Panc1 (cell line): ENCODE data around the gene COL4A1. TPM values are rescaled to one million over a fixed set of nuclear protein-coding genes. Genes with fewer than 3 reads are reported as not detected.

Source experiments
- ATAC-seq: fragments of 200-7000 bp; cut with Tn5 transposase; 2 replicates; pipeline ENCODE4 v1.9.1; 2020; ENCODE audit warnings: mild to moderate bottlenecking, moderate library complexity
- BruUV-seq: library from RNA; stranded (reverse); fragments of 400-500 nt; replicated peaks from 2 replicates; lab custom pipeline; 2021; lab: Mats Ljungman, UMichigan
- CTCF ChIA-PET: fragments of 300-600 bp; sonication (Branson Sonifier 250); formaldehyde crosslinking; loops from one replicate; lab custom pipeline; 2022; ENCODE audit warnings: antibody characterized with exemption; lab: Charles Lee
- POLR2A ChIA-PET: fragments of 300-600 bp; sonication (Branson Sonifier 250); formaldehyde crosslinking; loops from one replicate; lab custom pipeline; 2022; ENCODE audit warnings: antibody characterized with exemption; lab: Charles Lee
- DNase-seq: peaks from one replicate; pipeline ENCODE4 v3.0.0-alpha.2; 2010; ENCODE audit warnings: low read depth, low spot score
- H3K27ac ChIP-seq: 2 replicates; pipeline ENCODE4 v1.5.1; 2011; ENCODE audit warnings: mild to moderate bottlenecking, low read length, inconsistent platforms
- H3K27me3 ChIP-seq: fragments of 200-500 bp; sonication (Bioruptor generic); 2 replicates; pipeline ENCODE4 v1.6.0; 2014; ENCODE audit warnings: low read length, inconsistent platforms; ENCODE audit not compliant: control insufficient read depth, insufficient read depth
- H3K36me3 ChIP-seq: fragments of 200-500 bp; sonication (Bioruptor generic); 2 replicates; pipeline ENCODE4 v1.5.1; 2014; ENCODE audit warnings: inconsistent platforms, mild to moderate bottlenecking, low read length, moderate library complexity; ENCODE audit not compliant: control insufficient read depth, insufficient read depth
- H3K4me1 ChIP-seq: 2 replicates; pipeline ENCODE4 v1.5.1; 2011; ENCODE audit warnings: inconsistent platforms, mild to moderate bottlenecking, low read length, moderate library complexity; ENCODE audit not compliant: control insufficient read depth, insufficient read depth
- H3K4me3 ChIP-seq, 2 experiments: 2 replicates each; pipeline ENCODE4 v1.5.1; 2011 to 2012; ENCODE audit warnings: low read depth in 2 of 2, low read length in 2 of 2, mild to moderate bottlenecking in 2 of 2, inconsistent platforms in 1 of 2, moderate library complexity in 1 of 2
- H3K9me3 ChIP-seq: fragments of 200-500 bp; sonication (Bioruptor generic); 2 replicates; pipeline ENCODE4 v1.5.1; 2014; ENCODE audit warnings: low read depth, mild to moderate bottlenecking, inconsistent platforms, low read length, moderate library complexity; ENCODE audit not compliant: control insufficient read depth, insufficient read depth
- CTCF ChIP-seq: fragments of 450-650 bp; IDR thresholded peaks from 2 replicates; pipeline ENCODE4 v1.5.1; 2017; ENCODE audit warnings: mild to moderate bottlenecking
- POLR2AphosphoS5 ChIP-seq: IDR thresholded peaks from 2 replicates; pipeline ENCODE4 v1.6.1; 2012; ENCODE audit warnings: mild to moderate bottlenecking, low read depth, low read length, moderate library complexity
- REST ChIP-seq, 2 experiments: IDR thresholded peaks; 2 replicates each; pipeline ENCODE4 v1.6.1; 2011 to 2012; ENCODE audit warnings: low read depth in 2 of 2, control low read depth in 1 of 2, low read length in 1 of 2, mild to moderate bottlenecking in 1 of 2, moderate library complexity in 1 of 2; ENCODE audit not compliant: insufficient read depth in 1 of 2
- SIN3A ChIP-seq: IDR thresholded peaks from 2 replicates; pipeline ENCODE4 v1.6.1; 2012; ENCODE audit warnings: low read depth, mild to moderate bottlenecking, low read length, moderate library complexity, borderline replicate concordance; ENCODE audit not compliant: insufficient read depth
- TCF7L2 ChIP-seq: IDR thresholded peaks from 2 replicates; pipeline ENCODE4 v1.6.1; 2011; ENCODE audit warnings: mild to moderate bottlenecking, low read depth, low read length, inconsistent platforms
- in situ Hi-C: cut with HindIII; loops from 2 replicates; pipeline ENCODE4 v1.10.0; 2016; ENCODE audit warnings: low sequenced_read_pairs, low pct_unique_long_range_greater_than_20kb
- intact Hi-C: fragments of 100-400 bp; cut with micrococcal nuclease; formaldehyde crosslinking; loops from one replicate; pipeline ENCODE4 v1.10.0; 2022; ENCODE audit not compliant: unreplicated experiment
- total RNA-seq: library from RNA; stranded (reverse); gene quantifications from one replicate; pipeline ENCODE4 v1.2.1, GENCODE V29; 2021; ENCODE audit not compliant: unreplicated experiment

The COL4A1 gene
- total RNA-seq, 1 experiment from 2014 or later, result 1.1 TPM

GRCh38 chr13:110329258-110329657 is 22.3 kb upstream of the COL4A1 start:
- no peak for DNase-seq
- Histone ChIP-seq H3K9me3 (no peaks in the 10 kb centered on the region), H3K27ac (no peak overlapping the region), H3K36me3 (no peaks in the 10 kb centered on the region), H3K27me3 (no peaks in the 10 kb centered on the region), H3K4me3 (no peak overlapping the region), H3K4me1 (no peaks in the 10 kb centered on the region)
- in situ Hi-C loops (no loop called here), intact Hi-C loops (no loop called here)
- BruUV-seq, result no TSS peak
- TF ChIP-seq POLR2AphosphoS5 (no peak), SIN3A (no peak), REST (IDR thresholded peaks at IDR 0.05; ENCODE audit: insufficient read depth in 1 of 2, low read depth in 2 of 2, low read length in 1 of 2) (no peak), TCF7L2 (no peak)
- no peak for ATAC-seq
- ChIA-PET POLR2A (no interaction called here), CTCF (no interaction called here)

- no peak for DNase-seq
- ATAC-seq, result no peak
- in situ Hi-C loops, result no loop called here
- intact Hi-C loops, result no loop called here
- no TSS peak for BruUV-seq
- POLR2A ChIA-PET, result no interaction called here
- Histone ChIP-seq H3K27ac (no peak overlapping the region), H3K27me3 (no peaks in the 10 kb centered on the region), H3K4me1 (no peaks in the 10 kb centered on the region), H3K4me3 (no peak overlapping the region), H3K9me3 (no peaks in the 10 kb centered on the region), H3K36me3 (no peaks in the 10 kb centered on the region)
- no peak for TF ChIP-seq POLR2AphosphoS5
- TF ChIP-seq CTCF, result no peak
- TF ChIP-seq TCF7L2, result no peak
- TF ChIP-seq SIN3A, result no peak
- TF ChIP-seq REST (IDR thresholded peaks at IDR 0.05; ENCODE audit: insufficient read depth in 1 of 2, low read depth in 2 of 2, low read length in 1 of 2), result no peak
- CTCF ChIA-PET, result no interaction called here
These were observed 21.6 kb upstream of the COL4A1 start for GRCh38 chr13:110328573-110328972.
